Calu3 (cell line): ENCODE results near the gene NTM. TPM values are rescaled to one million over a fixed set of nuclear protein-coding genes. Genes with fewer than 3 reads are reported as not detected.

Source experiments
- BruUV-seq: library from RNA; stranded (reverse); fragments of 400-500 nt; replicated peaks from 2 replicates; lab custom pipeline; 2021; lab: Mats Ljungman, UMichigan
- CTCF ChIA-PET: fragments of 300-600 bp; sonication (Branson Sonifier 250); formaldehyde crosslinking; loops from one replicate; lab custom pipeline; 2022; ENCODE audit warnings: antibody characterized with exemption; lab: Charles Lee
- DNase-seq: peaks from one replicate; pipeline ENCODE4 v3.0.0; 2022
- H3K27ac Mint-ChIP-seq: one replicate; pipeline ENCODE4 v1.8.0; 2022; ENCODE audit warnings: mixed read lengths; ENCODE audit not compliant: unreplicated experiment
- H3K27me3 Mint-ChIP-seq: one replicate; pipeline ENCODE4 v1.8.0; 2022; ENCODE audit warnings: mixed read lengths; ENCODE audit not compliant: unreplicated experiment
- H3K36me3 Mint-ChIP-seq: one replicate; pipeline ENCODE4 v1.8.0; 2022; ENCODE audit warnings: mild to moderate bottlenecking, moderate library complexity, mixed read lengths; ENCODE audit not compliant: insufficient read depth, unreplicated experiment
- H3K4me1 Mint-ChIP-seq: one replicate; pipeline ENCODE4 v1.8.0; 2022; ENCODE audit warnings: mild to moderate bottlenecking, low read depth, mixed read lengths; ENCODE audit not compliant: unreplicated experiment
- H3K4me3 Mint-ChIP-seq: one replicate; pipeline ENCODE4 v1.8.0; 2022; ENCODE audit warnings: mild to moderate bottlenecking, low read depth, moderate library complexity, mixed read lengths; ENCODE audit not compliant: unreplicated experiment
- H3K9me3 Mint-ChIP-seq: one replicate; pipeline ENCODE4 v1.8.0; 2022; ENCODE audit warnings: low read depth, mixed read lengths; ENCODE audit not compliant: unreplicated experiment
- CTCF ChIP-seq: fragments of 200-600 bp; IDR thresholded peaks from one replicate; pipeline ENCODE4 v1.8.0; 2022; ENCODE audit warnings: antibody characterized with exemption; ENCODE audit not compliant: unreplicated experiment
- intact Hi-C: fragments of 100-400 bp; cut with micrococcal nuclease; formaldehyde crosslinking; loops from one replicate; pipeline ENCODE4 v1.10.0; 2022; ENCODE audit not compliant: unreplicated experiment
- total RNA-seq: library from RNA; stranded (reverse); gene quantifications from 2 replicates; pipeline ENCODE4 v1.2.3, GENCODE V29; 2022

Gene NTM
- total RNA-seq, 1 experiment from 2014 or later = not detected

- no peaks in the 10 kb centered on the region for H3K4me1 Mint-ChIP-seq
- H3K9me3 Mint-ChIP-seq = peaks cover 2% of the 10 kb centered on the region
- no TSS peak for BruUV-seq
- TF ChIP-seq CTCF = no peak
- intact Hi-C loops = no loop called here
- DNase-seq = no peak
- CTCF ChIA-PET = no interaction called here
- H3K36me3 Mint-ChIP-seq = no peaks in the 10 kb centered on the region
- H3K4me3 Mint-ChIP-seq = no peak overlapping the region
- no peak overlapping the region for H3K27ac Mint-ChIP-seq
- H3K27me3 Mint-ChIP-seq = no peaks in the 10 kb centered on the region
These were observed 31.6 kb downstream of the NTM start for GRCh38 chr11:131402040-131402439.

GRCh38 chr11:131404010-131404409 is 33.6 kb downstream of the NTM start:
- no peak overlapping the region for H3K4me3 Mint-ChIP-seq
- H3K27me3 Mint-ChIP-seq = no peaks in the 10 kb centered on the region
- no peaks in the 10 kb centered on the region for H3K4me1 Mint-ChIP-seq
- no peak for TF ChIP-seq CTCF
- no peaks in the 10 kb centered on the region for H3K36me3 Mint-ChIP-seq
- H3K9me3 Mint-ChIP-seq = peaks cover 3% of the 10 kb centered on the region
- CTCF ChIA-PET = no interaction called here
- H3K27ac Mint-ChIP-seq = no peak overlapping the region
- no TSS peak for BruUV-seq
- intact Hi-C loops = no loop called here
- no peak for DNase-seq

- CTCF ChIA-PET = no interaction called here
- H3K36me3 Mint-ChIP-seq = no peaks in the 10 kb centered on the region
- no peak overlapping the region for H3K27ac Mint-ChIP-seq
- no peak for DNase-seq
- BruUV-seq = no TSS peak
- H3K27me3 Mint-ChIP-seq = no peaks in the 10 kb centered on the region
- peaks cover 6% of the 10 kb centered on the region for H3K9me3 Mint-ChIP-seq
- intact Hi-C loops = no loop called here
- no peak for TF ChIP-seq CTCF
- no peaks in the 10 kb centered on the region for H3K4me1 Mint-ChIP-seq
- H3K4me3 Mint-ChIP-seq = no peak overlapping the region
These were observed 37.7 kb downstream of the NTM start for GRCh38 chr11:131408025-131408640.

GRCh38 chr11:131409345-131409744 is 38.9 kb downstream of the NTM start:
- Mint-ChIP-seq H3K9me3 (peaks cover 10% of the 10 kb centered on the region), H3K27me3 (no peaks in the 10 kb centered on the region), H3K36me3 (no peaks in the 10 kb centered on the region), H3K27ac (no peak overlapping the region), H3K4me3 (no peak overlapping the region), H3K4me1 (no peaks in the 10 kb centered on the region)
- CTCF ChIA-PET = no interaction called here
- no peak for TF ChIP-seq CTCF
- intact Hi-C loops = no loop called here
- no peak for DNase-seq
- BruUV-seq = no TSS peak
